ENCODE results near the gene MAN1B1.
"Not testable (repeated sequence)": the region's sequence is repeated elsewhere in the genome, so short reads cannot be mapped to it uniquely, and the experiment has no call there.

The MAN1B1 gene

DNA sequence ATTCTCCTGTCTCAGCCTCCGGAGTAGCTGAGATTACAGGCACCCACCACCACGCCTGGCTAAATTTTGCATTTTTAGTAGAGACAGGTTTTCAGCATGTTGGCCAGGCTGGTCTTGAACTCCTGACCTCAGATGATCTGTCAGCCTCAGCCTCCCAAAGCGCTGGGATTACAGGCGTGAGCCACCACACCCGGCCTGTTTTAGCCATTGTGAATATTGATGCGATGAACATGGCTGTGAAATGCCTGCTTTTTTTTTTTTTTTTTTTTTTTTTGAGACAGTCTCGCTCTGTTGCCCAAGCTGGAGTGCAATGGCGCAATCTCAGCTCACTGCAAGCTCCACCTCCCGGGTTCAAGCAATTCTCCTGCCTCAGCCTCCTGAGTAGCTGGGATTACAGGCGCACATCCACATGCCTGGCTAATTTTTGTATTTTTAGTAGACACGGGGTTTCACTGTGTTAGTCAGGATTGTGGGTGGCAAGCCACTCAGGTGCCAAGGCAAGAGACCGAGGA is 31.4 kb downstream of the MAN1B1 start:
- H3K27ac ChIP-seq (ENCODE audit: insufficient read depth, low read depth, low read length, poor library complexity, severe bottlenecking); H3K36me3 ChIP-seq (ENCODE audit: control insufficient read depth, insufficient read depth, low read length): not testable (repeated sequence)
- WGBS, 2 experiments, result 84 to 85% methylated on average over 11 of the region's 12 CpGs

DNA sequence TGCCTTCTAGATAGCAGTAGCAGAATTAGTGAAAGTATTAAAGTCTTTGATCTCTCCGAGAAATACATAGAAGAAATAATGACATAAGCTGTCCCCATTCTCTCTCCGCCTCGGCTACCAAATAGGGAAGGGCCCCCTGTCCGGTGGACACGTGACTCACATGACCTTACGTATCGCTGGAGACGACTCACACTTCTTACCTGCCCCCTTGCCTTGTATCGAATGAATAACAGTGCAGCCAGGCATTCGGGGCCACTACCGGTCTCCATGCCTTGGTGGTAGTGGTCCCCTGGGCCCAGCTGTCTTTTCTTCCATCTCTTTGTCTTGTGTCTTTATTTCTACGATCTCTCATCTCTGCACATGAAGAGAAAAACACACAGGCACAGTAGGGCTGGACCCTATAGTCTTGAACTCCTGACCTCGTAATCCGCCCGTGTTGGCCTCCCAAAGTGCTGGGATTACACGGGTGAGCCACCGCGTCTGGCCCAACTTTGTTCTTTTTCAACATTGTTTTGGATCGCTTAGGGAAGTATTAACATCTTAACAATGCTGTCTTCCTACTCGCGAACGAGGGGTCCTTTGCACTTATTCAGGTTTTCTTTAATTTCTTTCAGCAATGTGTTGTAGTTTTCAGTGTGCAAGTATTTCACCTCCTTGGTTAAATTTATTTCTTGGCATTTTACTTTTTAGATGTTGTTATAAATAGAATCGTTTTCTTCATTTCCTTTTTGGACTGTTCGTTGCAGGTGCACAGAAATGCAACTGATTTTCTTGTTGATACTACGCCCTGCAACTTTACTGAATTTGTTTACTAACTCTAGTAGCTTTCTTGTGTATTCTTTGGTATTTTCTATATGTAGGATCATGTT is 35.4 kb downstream of the MAN1B1 start:
- not testable (repeated sequence) for H3K4me3 ChIP-seq (ENCODE audit: insufficient read depth, low read depth, low read length); H3K27me3 ChIP-seq (ENCODE audit: control insufficient read depth, insufficient read depth, low read length, poor library complexity, severe bottlenecking)
- 85 to 87% methylated on average over 21 to 24 of the region's 25 CpGs for WGBS, 2 experiments

More for the DNA sequence above, 31.4 kb downstream of the MAN1B1 start:
- not testable (repeated sequence) for H3K4me1 ChIP-seq (ENCODE audit: control insufficient read depth, insufficient read depth, low read length); H3K4me3 ChIP-seq (ENCODE audit: insufficient read depth, low read depth, low read length); H3K9me3 ChIP-seq (ENCODE audit: control insufficient read depth, low read length)
- H3K27me3 ChIP-seq (ENCODE audit: control insufficient read depth, insufficient read depth, low read length, poor library complexity, severe bottlenecking), result peaks cover 31% of the 10 kb centered on the region

DNA sequence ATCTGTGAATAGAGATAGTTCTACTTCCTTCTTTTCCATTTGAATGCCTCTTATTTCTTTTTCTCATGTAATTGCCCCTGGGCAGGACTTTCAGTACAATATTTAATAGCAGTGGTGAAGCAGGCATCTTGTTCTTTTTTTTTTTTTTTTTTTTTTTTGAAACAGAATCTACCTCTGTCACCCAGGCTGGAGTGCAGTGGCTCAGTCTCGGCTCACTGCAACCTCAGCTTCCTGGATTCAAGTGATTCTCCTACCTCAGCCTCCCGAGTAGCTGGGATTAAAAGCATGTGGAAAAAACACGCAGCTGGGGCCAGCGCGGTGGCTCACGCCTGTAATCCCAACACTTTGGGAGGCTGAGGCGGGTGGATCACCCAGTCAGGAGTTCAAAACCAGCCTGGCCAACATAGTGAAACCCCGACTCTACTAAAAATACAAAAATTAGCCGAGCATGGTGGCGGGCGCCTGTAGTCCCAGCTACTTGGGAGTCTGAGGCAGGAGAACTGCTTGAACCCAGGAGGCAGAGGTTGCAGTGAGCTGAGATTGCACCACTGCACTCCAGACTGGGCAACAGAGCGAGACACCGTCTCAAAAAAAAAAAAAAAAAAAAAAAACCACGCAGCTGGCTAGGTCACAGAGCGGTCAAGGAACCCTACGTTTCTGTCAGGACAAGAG is 36.1 kb downstream of the MAN1B1 start:
- 88 to 92% methylated on average over 16 of the region's 16 CpGs for WGBS, 2 experiments

More for the DNA sequence above, 35.4 kb downstream of the MAN1B1 start:
- not testable (repeated sequence) for H3K4me1 ChIP-seq (ENCODE audit: control insufficient read depth, insufficient read depth, low read length); H3K36me3 ChIP-seq (ENCODE audit: control insufficient read depth, insufficient read depth, low read length); H3K9me3 ChIP-seq (ENCODE audit: control insufficient read depth, low read length); H3K27ac ChIP-seq (ENCODE audit: insufficient read depth, low read depth, low read length, poor library complexity, severe bottlenecking)

DNA sequence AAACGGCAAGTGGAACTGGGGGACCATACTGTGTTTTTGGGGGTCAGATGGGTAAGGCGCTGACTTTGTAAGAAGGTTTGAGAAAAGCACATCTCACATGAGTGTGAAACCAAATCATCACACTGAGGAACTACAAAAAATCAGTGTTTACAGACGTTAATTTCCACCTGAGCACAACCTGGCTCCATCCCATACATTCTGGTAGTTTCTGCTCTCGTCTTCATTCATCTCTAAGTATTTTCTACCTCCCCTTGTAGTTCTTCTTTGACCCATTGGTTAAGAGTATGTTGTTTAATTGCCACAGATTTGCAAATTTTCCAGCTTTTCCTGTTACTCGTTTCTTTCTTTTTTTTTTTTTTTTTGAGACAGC is 36.7 kb downstream of the MAN1B1 start:
- no peaks in the 10 kb centered on the region for H3K27me3 ChIP-seq (ENCODE audit: control insufficient read depth, insufficient read depth, low read length, poor library complexity, severe bottlenecking)
- 94% methylated on average over 5 of the region's 5 CpGs for WGBS, 2 experiments
- no peaks in the 10 kb centered on the region for H3K36me3 ChIP-seq (ENCODE audit: control insufficient read depth, insufficient read depth, low read length)
- H3K4me3 ChIP-seq (ENCODE audit: insufficient read depth, low read depth, low read length), result no peak overlapping the region
- H3K27ac ChIP-seq (ENCODE audit: insufficient read depth, low read depth, low read length, poor library complexity, severe bottlenecking), result no peak overlapping the region
- peaks cover 3% of the 10 kb centered on the region for H3K4me1 ChIP-seq (ENCODE audit: control insufficient read depth, insufficient read depth, low read length)
- H3K9me3 ChIP-seq (ENCODE audit: control insufficient read depth, low read length), result no peaks in the 10 kb centered on the region

More for the DNA sequence above, 36.1 kb downstream of the MAN1B1 start:
- H3K4me1 ChIP-seq (ENCODE audit: control insufficient read depth, insufficient read depth, low read length); H3K27me3 ChIP-seq (ENCODE audit: control insufficient read depth, insufficient read depth, low read length, poor library complexity, severe bottlenecking); H3K4me3 ChIP-seq (ENCODE audit: insufficient read depth, low read depth, low read length); H3K9me3 ChIP-seq (ENCODE audit: control insufficient read depth, low read length); H3K36me3 ChIP-seq (ENCODE audit: control insufficient read depth, insufficient read depth, low read length); H3K27ac ChIP-seq (ENCODE audit: insufficient read depth, low read depth, low read length, poor library complexity, severe bottlenecking): not testable (repeated sequence)

DNA sequence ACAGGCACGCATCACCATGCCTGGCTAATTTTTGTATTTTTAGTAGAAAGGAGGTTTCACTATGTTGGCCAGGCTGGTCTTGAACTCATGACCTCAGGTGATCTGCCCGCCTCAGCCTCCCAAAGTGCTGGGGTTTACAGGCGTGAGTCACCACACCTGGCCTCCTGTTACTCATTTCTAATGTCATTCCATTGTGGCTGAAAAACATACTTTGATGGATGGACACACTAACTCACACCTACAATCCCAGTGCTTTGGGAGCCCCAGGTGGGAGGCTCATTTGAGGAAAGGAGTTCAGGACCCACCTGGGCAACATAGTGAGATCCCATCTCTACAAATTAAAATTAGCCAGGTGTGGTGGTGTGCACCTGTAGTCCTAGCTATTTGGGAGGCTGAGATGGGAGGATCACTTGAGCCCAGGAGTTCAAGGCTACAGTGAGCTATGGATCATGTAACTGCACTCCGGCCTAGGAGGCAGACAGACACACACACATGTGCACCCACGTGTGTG is 37.2 kb downstream of the MAN1B1 start:
- H3K4me1 ChIP-seq (ENCODE audit: control insufficient read depth, insufficient read depth, low read length); H3K27ac ChIP-seq (ENCODE audit: insufficient read depth, low read depth, low read length, poor library complexity, severe bottlenecking); H3K4me3 ChIP-seq (ENCODE audit: insufficient read depth, low read depth, low read length); H3K27me3 ChIP-seq (ENCODE audit: control insufficient read depth, insufficient read depth, low read length, poor library complexity, severe bottlenecking); H3K9me3 ChIP-seq (ENCODE audit: control insufficient read depth, low read length); H3K36me3 ChIP-seq (ENCODE audit: control insufficient read depth, insufficient read depth, low read length): not testable (repeated sequence)
- 93% methylated on average over 5 of the region's 5 CpGs for WGBS, 2 experiments

DNA sequence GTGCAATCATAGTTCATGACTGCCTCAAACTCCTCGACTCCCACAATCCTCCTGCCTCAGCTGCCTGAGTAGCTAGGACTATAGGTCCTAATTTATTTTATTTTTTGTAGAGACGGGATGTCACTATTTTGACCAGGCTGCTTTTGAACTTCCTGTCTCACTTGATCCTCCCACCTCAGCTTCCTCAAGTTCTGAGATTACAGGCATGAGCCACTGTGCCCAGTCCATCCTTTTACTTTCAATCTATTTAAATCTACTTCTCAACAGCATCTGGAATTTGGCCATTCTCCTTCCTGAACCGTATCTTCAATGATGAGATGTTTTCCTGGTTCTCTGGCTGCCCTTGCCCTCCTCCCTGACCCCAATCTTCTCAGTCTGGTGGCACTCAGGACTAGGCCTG is 40.0 kb downstream of the MAN1B1 start:
- Histone ChIP-seq H3K4me3 (ENCODE audit: insufficient read depth, low read depth, low read length) (no peak overlapping the region), H3K9me3 (ENCODE audit: control insufficient read depth, low read length) (no peaks in the 10 kb centered on the region), H3K36me3 (ENCODE audit: control insufficient read depth, insufficient read depth, low read length) (no peaks in the 10 kb centered on the region), H3K27me3 (ENCODE audit: control insufficient read depth, insufficient read depth, low read length, poor library complexity, severe bottlenecking) (peaks cover 19% of the 10 kb centered on the region), H3K27ac (ENCODE audit: insufficient read depth, low read depth, low read length, poor library complexity, severe bottlenecking) (no peak overlapping the region), H3K4me1 (ENCODE audit: control insufficient read depth, insufficient read depth, low read length) (peaks cover 8% of the 10 kb centered on the region)
- WGBS, 2 experiments, result 95 to 96% methylated on average over 3 of the region's 3 CpGs

DNA sequence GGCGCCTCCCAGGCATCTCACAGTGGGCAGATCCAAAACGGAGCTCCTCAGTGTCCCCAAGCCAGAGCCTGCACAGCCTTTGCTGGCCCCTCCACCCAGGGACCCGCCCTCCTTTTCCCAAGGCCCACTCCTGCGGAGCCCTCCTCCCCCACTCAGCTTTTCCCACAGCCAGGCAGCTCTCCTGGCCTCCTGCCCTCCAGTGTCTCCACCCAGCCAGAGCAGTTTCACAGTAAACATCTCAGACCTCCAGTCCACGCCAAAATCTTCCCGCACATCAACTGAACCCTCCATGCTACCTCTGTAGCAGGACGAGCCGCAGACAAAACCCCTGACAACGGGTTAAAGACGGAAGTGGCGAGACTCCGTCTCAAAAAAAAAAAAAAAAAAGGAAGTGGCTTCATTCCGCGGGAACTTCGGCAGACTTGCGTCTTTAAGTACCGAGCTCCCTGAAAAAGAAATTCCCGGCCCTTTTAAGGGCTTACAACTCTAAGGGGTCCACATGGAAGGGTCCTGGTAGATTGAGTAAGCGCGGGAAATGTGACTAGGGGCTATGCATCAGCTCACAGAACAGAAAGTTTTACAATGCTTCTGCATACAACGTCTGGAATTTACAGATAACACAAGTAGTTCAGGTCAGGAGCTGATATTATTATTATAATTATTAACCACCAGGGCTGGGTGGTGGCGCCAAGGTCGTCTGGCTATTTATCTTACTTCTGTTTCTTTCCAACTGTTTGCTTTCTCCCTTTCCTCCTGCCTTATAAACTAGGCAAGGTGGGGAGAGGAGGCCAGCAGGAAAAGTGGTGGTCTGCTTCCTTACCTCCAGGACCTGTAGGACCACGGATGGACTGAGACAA is 40.7 kb downstream of the MAN1B1 start:
- 84 to 88% methylated on average over 24 of the region's 24 CpGs for WGBS, 2 experiments
- Histone ChIP-seq H3K4me1 (ENCODE audit: control insufficient read depth, insufficient read depth, low read length) (peaks cover 8% of the 10 kb centered on the region), H3K27ac (ENCODE audit: insufficient read depth, low read depth, low read length, poor library complexity, severe bottlenecking) (no peak overlapping the region), H3K36me3 (ENCODE audit: control insufficient read depth, insufficient read depth, low read length) (no peaks in the 10 kb centered on the region), H3K9me3 (ENCODE audit: control insufficient read depth, low read length) (no peaks in the 10 kb centered on the region), H3K4me3 (ENCODE audit: insufficient read depth, low read depth, low read length) (no peak overlapping the region), H3K27me3 (ENCODE audit: control insufficient read depth, insufficient read depth, low read length, poor library complexity, severe bottlenecking) (peaks cover 27% of the 10 kb centered on the region)

DNA sequence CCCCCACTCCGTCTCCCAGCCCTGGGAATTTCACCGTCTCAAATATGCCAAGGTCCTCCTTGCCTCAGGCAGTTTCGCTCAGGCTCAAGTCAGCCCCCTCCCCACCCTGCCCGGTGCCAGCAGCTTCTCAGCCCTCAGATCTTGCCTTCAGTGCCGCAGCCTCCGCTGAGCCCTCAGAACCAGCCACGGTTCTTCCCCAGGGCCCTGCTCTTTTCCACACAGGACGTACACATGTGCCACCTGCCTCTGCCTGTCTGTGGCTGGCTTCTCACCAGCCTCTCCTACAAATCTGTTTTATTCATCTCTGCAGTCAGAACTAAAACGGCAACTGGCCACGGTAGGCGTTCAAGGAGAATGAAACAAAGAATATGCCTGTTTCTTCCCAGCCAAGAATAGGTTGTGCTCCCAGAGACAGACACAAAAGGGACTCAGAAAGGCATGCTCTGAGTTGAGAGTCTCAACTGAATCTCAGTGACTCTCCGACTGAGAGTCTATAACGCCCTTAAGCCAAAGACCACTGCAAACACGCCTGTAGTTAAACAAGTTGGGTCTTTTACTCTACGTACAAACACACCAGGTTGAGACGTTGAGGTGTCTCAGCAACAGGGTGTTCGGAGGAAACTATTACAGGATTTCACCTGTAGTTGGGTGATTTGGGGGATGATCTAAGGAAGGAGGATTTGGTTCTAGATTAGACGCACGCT is 41.5 kb downstream of the MAN1B1 start:
- peaks cover 32% of the 10 kb centered on the region for H3K27me3 ChIP-seq (ENCODE audit: control insufficient read depth, insufficient read depth, low read length, poor library complexity, severe bottlenecking)
- H3K4me3 ChIP-seq (ENCODE audit: insufficient read depth, low read depth, low read length), result peak overlapping the region; percentile 91
- peaks cover 8% of the 10 kb centered on the region for H3K4me1 ChIP-seq (ENCODE audit: control insufficient read depth, insufficient read depth, low read length)
- WGBS, 2 experiments, result 86% methylated on average over 19 of the region's 19 CpGs
- H3K27ac ChIP-seq (ENCODE audit: insufficient read depth, low read depth, low read length, poor library complexity, severe bottlenecking), result no peak overlapping the region
- H3K9me3 ChIP-seq (ENCODE audit: control insufficient read depth, low read length), result no peaks in the 10 kb centered on the region
- H3K36me3 ChIP-seq (ENCODE audit: control insufficient read depth, insufficient read depth, low read length), result no peaks in the 10 kb centered on the region

DNA sequence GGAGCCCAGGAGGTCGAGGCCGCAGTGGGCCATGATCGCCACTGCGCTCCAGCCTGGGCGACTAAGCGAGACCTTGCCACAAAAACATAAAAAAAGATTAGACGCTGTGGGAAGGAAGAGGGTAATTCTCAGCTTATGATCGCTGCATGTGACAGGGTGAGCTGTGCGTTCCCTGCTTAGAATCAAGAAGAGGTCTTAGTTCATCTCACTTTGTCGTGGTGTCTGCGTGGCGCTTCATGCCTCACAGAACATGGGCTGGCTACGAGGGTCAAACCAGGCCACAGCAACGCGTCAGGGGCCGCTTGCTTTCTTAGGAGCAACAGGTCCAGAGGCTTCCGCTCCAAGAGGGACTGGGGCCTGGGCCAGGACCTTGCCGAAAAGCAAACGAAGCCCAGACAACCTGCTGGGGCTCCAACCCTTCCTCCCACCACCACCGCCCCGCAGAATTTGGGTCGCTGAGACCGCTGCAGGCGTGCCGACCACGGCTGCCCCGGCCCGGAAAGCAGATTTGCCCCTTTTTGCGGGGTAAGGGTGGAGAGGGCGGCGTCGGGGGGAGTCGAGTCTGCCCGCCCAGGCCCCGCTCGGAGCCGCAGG is 42.2 kb downstream of the MAN1B1 start:
- 24 to 25% methylated on average over 37 of the region's 37 CpGs for WGBS, 2 experiments
- Histone ChIP-seq H3K9me3 (ENCODE audit: control insufficient read depth, low read length) (no peaks in the 10 kb centered on the region), H3K27ac (ENCODE audit: insufficient read depth, low read depth, low read length, poor library complexity, severe bottlenecking) (no peak overlapping the region), H3K4me3 (ENCODE audit: insufficient read depth, low read depth, low read length) (peak overlapping the region; percentile 91), H3K36me3 (ENCODE audit: control insufficient read depth, insufficient read depth, low read length) (no peaks in the 10 kb centered on the region), H3K27me3 (ENCODE audit: control insufficient read depth, insufficient read depth, low read length, poor library complexity, severe bottlenecking) (peaks cover 37% of the 10 kb centered on the region), H3K4me1 (ENCODE audit: control insufficient read depth, insufficient read depth, low read length) (peaks cover 8% of the 10 kb centered on the region)

All from ectodermal cell (in vitro differentiated cells).